ENCODE results near the gene ANXA11. TPM values are rescaled to one million over a fixed set of nuclear protein-coding genes. Genes with fewer than 3 reads are reported as not detected.
"Not testable (repeated sequence)": the region's sequence is repeated elsewhere in the genome, so short reads cannot be mapped to it uniquely, and the experiment has no call there.

ANXA11 gene
- polyA plus RNA-seq, 2 of the 4 experiments (the other 2 are of a cell fraction), result 92.6 to 119 TPM

DNA sequence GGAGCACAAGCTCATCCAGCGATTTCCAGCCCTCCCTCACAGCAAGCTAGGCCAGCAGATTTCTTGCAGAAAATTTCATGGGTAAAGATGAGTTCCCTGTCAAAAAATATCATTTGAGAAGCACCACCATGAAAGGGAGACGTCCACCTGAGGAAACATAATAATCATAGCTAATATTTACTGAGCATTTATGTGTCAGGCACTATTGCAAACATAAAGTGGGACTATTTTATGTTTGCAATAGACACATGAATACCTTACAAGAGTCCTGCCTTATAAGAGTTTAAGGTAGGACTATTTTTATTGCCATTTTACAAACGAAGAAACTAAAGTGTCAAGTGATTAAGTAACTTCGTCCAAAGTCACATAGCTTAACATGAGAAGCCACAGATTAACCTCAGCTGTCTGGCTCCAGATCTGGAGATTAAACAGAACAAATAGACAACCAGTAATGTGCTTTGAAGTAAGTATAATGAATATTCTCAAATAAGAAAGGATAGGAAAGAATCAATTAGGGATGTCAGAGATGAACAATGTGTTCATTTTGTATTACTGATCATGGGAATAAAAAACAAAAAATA, 7.3 kb upstream of the ANXA11 start:
- DNase-seq (ENCODE audit: low read depth in 1 of 2, low spot score in 1 of 2); H3K9me3 ChIP-seq; ATAC-seq; POLR2A ChIA-PET; FAIRE-seq; H3K4me3 ChIP-seq; H3K4me2 ChIP-seq; H3K27ac ChIP-seq: not testable (repeated sequence)
- WGBS (ENCODE audit: missing lambda C conversion rate), result 58% methylated on average over 4 of the region's 4 CpGs
- CTCF ChIA-PET, result interaction anchor here (1.2 kb wide), 2 partner anchors 10 to 69 kb away, joined by 3 to 5 read pairs; no protein-coding TSS in a partner anchor
- peaks cover 18% of the 10 kb centered on the region for H3K4me1 ChIP-seq

DNA sequence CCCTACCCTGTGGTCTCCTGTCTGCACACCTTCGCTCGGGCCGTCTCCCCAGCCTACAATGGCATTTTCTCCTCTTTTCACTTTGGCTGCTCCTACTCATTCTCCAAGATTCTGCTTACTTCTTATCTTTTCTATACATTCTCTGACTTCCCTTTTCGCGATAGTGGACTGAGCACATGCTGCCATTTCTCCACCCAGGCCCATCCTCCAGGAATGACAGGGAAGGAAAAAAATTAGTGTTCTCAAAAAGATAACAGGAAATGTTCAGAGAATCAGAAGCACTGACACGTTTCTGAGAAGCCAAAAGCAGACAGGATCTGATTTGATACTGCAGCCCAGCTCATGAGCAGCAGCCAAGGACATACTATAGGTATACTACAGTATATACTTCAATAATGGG, 6.4 kb upstream of the ANXA11 start:
- FAIRE-seq, result no peak
- TF ChIP-seq, protein P1, sequence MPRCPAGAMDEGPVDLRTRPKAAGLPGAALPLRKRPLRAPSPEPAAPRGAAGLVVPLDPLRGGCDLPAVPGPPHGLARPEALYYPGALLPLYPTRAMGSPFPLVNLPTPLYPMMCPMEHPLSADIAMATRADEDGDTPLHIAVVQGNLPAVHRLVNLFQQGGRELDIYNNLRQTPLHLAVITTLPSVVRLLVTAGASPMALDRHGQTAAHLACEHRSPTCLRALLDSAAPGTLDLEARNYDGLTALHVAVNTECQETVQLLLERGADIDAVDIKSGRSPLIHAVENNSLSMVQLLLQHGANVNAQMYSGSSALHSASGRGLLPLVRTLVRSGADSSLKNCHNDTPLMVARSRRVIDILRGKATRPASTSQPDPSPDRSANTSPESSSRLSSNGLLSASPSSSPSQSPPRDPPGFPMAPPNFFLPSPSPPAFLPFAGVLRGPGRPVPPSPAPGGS (IDR thresholded peaks at IDR 0.05), result no peak
- TF ChIP-seq EHF (CRISPR knock-in tag; IDR thresholded peaks at IDR 0.05), result no peak
- TF ChIP-seq SMC3 (IDR thresholded peaks at IDR 0.05), result no peak
- TF ChIP-seq RNF2 (IDR thresholded peaks at IDR 0.05; ENCODE audit: borderline replicate concordance, low read depth), result no peak
- TF ChIP-seq RAD21 (conservative IDR thresholded peaks at IDR 0.05 in 1 of 2, IDR thresholded peaks at IDR 0.05 in 1 of 2), result no peak
- no peak for TF ChIP-seq CHD4 (IDR thresholded peaks at IDR 0.05; ENCODE audit: borderline replicate concordance)
- TF ChIP-seq MAZ (IDR thresholded peaks at IDR 0.05; ENCODE audit: borderline replicate concordance, low read depth, low read length), result no peak
- no peak for TF ChIP-seq KDM1A (IDR thresholded peaks at IDR 0.05; ENCODE audit: low read depth)
- H3K27ac ChIP-seq, result no peak overlapping the region
- ATAC-seq, result no peak
- H3K4me1 ChIP-seq, result peaks cover 18% of the 10 kb centered on the region
- POLR2A ChIA-PET, result no interaction called here
- CTCF ChIA-PET, result interaction anchor here (1.2 kb wide), 2 partner anchors 11 to 68 kb away, joined by 3 to 5 read pairs; no protein-coding TSS in a partner anchor
- WGBS (ENCODE audit: missing lambda C conversion rate), result 86% methylated on average over 6 of the region's 6 CpGs
- H3K4me2 ChIP-seq, result no peak overlapping the region
- no peaks in the 10 kb centered on the region for H3K9me3 ChIP-seq
- no peak for DNase-seq (ENCODE audit: low read depth in 1 of 2, low spot score in 1 of 2)
- H3K4me3 ChIP-seq, result no peak overlapping the region

DNA sequence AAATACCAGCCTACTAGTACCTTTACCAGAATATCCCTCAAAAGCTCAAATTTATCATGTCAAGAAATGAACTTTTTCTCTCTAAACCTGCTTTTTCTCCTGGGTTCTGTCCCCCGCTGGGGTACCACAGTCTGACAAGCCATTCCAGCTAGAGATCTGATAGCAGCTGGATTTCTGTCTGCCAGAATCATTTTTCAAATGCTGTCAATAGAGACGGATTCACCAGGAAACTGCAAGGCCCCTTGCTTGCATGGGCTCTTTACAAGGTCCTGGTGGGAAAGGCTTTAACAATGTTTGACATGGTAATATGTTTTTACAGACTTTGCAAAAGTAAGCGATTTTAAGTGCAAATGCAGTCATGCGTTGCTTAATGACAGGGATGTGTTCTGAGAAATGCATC, 4.9 kb upstream of the ANXA11 start:
- ATAC-seq (no peak), FAIRE-seq (no peak), DNase-seq (ENCODE audit: low read depth in 1 of 2, low spot score in 1 of 2) (no peak)
- Histone ChIP-seq H3K4me3 (no peak overlapping the region), H3K4me2 (peak overlapping the region; percentile 84), H3K27ac (0 out of 6 replicates have a peak overlapping the region, but pooled peaks of 1 of the 2 experiments have one; percentile 6), H3K9me3 (no peaks in the 10 kb centered on the region), H3K4me1 (peaks cover 27% of the 10 kb centered on the region)
- ChIA-PET POLR2A (no interaction called here), CTCF (interaction anchor here (1.0 to 1.6 kb wide), 2 partner anchors 48 to 66 kb away, joined by 3 to 6 read pairs; no protein-coding TSS in a partner anchor)
- TF ChIP-seq MAZ (IDR thresholded peaks at IDR 0.05; ENCODE audit: borderline replicate concordance, low read depth, low read length) (no peak), ZNF302 (CRISPR knock-in tag; IDR thresholded peaks at IDR 0.05) (no peak), POLR2A (IDR thresholded peaks at IDR 0.05; ENCODE audit: low read length) (no peak), RNF2 (IDR thresholded peaks at IDR 0.05; ENCODE audit: borderline replicate concordance, low read depth) (no peak), KDM5A (IDR thresholded peaks at IDR 0.05) (no peak), RCOR1 (IDR thresholded peaks at IDR 0.05; ENCODE audit: low read depth, low read length) (no peak), EP300 (IDR thresholded peaks at IDR 0.05) (no peak), RAD21 (conservative IDR thresholded peaks at IDR 0.05 in 1 of 2, IDR thresholded peaks at IDR 0.05 in 1 of 2) (no peak), FOXS1 (CRISPR knock-in tag; IDR thresholded peaks at IDR 0.05) (no peak), RFX5 (IDR thresholded peaks at IDR 0.05) (no peak), HOXA7 (CRISPR knock-in tag; IDR thresholded peaks at IDR 0.05) (no peak)
- TF ChIP-seq, protein P2, sequence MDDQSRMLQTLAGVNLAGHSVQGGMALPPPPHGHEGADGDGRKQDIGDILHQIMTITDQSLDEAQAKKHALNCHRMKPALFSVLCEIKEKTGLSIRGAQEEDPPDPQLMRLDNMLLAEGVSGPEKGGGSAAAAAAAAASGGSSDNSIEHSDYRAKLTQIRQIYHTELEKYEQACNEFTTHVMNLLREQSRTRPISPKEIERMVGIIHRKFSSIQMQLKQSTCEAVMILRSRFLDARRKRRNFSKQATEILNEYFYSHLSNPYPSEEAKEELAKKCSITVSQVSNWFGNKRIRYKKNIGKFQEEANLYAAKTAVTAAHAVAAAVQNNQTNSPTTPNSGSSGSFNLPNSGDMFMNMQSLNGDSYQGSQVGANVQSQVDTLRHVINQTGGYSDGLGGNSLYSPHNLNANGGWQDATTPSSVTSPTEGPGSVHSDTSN (IDR thresholded peaks at IDR 0.05), result no peak
- TF ChIP-seq, protein P3, sequence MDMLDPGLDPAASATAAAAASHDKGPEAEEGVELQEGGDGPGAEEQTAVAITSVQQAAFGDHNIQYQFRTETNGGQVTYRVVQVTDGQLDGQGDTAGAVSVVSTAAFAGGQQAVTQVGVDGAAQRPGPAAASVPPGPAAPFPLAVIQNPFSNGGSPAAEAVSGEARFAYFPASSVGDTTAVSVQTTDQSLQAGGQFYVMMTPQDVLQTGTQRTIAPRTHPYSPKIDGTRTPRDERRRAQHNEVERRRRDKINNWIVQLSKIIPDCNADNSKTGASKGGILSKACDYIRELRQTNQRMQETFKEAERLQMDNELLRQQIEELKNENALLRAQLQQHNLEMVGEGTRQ (IDR thresholded peaks at IDR 0.05), result no peak
- 86% methylated on average over 4 of the region's 4 CpGs for WGBS (ENCODE audit: missing lambda C conversion rate)

Measured in A549 (cell line).